IMR-90 (cell line): ENCODE measurements around the gene CHMP1B. TPM values are rescaled to one million over a fixed set of nuclear protein-coding genes. Genes with fewer than 3 reads are reported as not detected.
A peak's percentile ranks its signal among the peaks of the same experiment; 100 is the strongest.

ENCODE experiments used
- ATAC-seq: fragments of 200-7000 bp; cut with Tn5 transposase; 2 replicates; pipeline ENCODE4 v1.9.1; 2020; ENCODE audit warnings: low read depth, mild to moderate bottlenecking, moderate library complexity
- BruUV-seq: library from RNA; stranded (reverse); fragments of 400-500 nt; replicated peaks from 2 replicates; lab custom pipeline; 2021; lab: Mats Ljungman, UMichigan
- CTCF ChIA-PET: fragments of 300-600 bp; formaldehyde crosslinking; extraction: SDS; loops from one replicate; lab custom pipeline; 2021; ENCODE audit warnings: antibody characterized with exemption; lab: Yijun Ruan, JAX
- POLR2A ChIA-PET: fragments of 300-600 bp; sonication (Branson Sonifier 250); formaldehyde crosslinking; loops from one replicate; lab custom pipeline; 2022; ENCODE audit warnings: antibody characterized with exemption; ENCODE audit not compliant: unreplicated experiment; lab: Charles Lee
- DNase-seq: peaks from one replicate; pipeline ENCODE4 v3.0.0; 2013
- H2AFZ ChIP-seq: replicated peaks from 2 replicates; pipeline ENCODE3; 2013; ENCODE audit warnings: low read length, mild to moderate bottlenecking; ENCODE audit not compliant: poor library complexity
- H2AK5ac ChIP-seq: 2 replicates; pipeline ENCODE4 v1.6.1; 2013; ENCODE audit warnings: low read depth, low read length, inconsistent platforms
- H2AK9ac ChIP-seq: replicated peaks from 2 replicates; pipeline ENCODE3; 2013; ENCODE audit warnings: mild to moderate bottlenecking, low read depth, low read length, moderate library complexity; ENCODE audit not compliant: poor library complexity
- H2BK120ac ChIP-seq: 2 replicates; pipeline ENCODE4 v1.6.1; 2013; ENCODE audit warnings: low read depth, low read length, inconsistent platforms
- H2BK15ac ChIP-seq: 3 replicates; pipeline ENCODE4 v1.6.1; 2013; ENCODE audit warnings: low read depth, low read length, inconsistent platforms
- H2BK20ac ChIP-seq: 2 replicates; pipeline ENCODE4 v1.6.1; 2013; ENCODE audit warnings: low read depth, mild to moderate bottlenecking, inconsistent platforms, low read length, moderate library complexity
- H2BK5ac ChIP-seq: 2 replicates; pipeline ENCODE4 v1.6.1; 2013; ENCODE audit warnings: mild to moderate bottlenecking, low read depth, low read length, inconsistent platforms; ENCODE audit not compliant: poor library complexity, severe bottlenecking
- H3K14ac ChIP-seq: replicated peaks from 2 replicates; pipeline ENCODE4 v1.6.1; 2013; ENCODE audit warnings: low read depth, low read length, inconsistent platforms
- H3K18ac ChIP-seq: 2 replicates; pipeline ENCODE4 v1.6.1; 2013; ENCODE audit warnings: low read depth, low read length, control low read depth
- H3K23ac ChIP-seq: 2 replicates; pipeline ENCODE4 v1.6.1; 2013; ENCODE audit warnings: low read depth, low read length, inconsistent platforms
- H3K27ac ChIP-seq: 2 replicates; pipeline ENCODE4 v1.5.1; 2013; ENCODE audit warnings: mild to moderate bottlenecking, control low read depth, low read length; ENCODE audit not compliant: insufficient read depth
- H3K27me3 ChIP-seq: 2 replicates; pipeline ENCODE4 v1.6.1; 2013; ENCODE audit warnings: low read length; ENCODE audit not compliant: control insufficient read depth, insufficient read depth
- H3K36me3 ChIP-seq: 2 replicates; pipeline ENCODE4 v1.6.1; 2013; ENCODE audit warnings: low read length, mixed read lengths; ENCODE audit not compliant: control insufficient read depth, insufficient read depth
- H3K4ac ChIP-seq: 2 replicates; pipeline ENCODE4 v1.6.1; 2013; ENCODE audit warnings: low read depth, low read length, inconsistent platforms
- H3K4me1 ChIP-seq: 2 replicates; pipeline ENCODE4 v1.6.1; 2013; ENCODE audit warnings: low read length, mixed read lengths; ENCODE audit not compliant: control insufficient read depth, insufficient read depth
- H3K4me2 ChIP-seq: 2 replicates; pipeline ENCODE4 v1.6.1; 2013; ENCODE audit warnings: low read depth, mild to moderate bottlenecking, control low read depth, low read length, moderate library complexity
- H3K4me3 ChIP-seq: 2 replicates; pipeline ENCODE4 v1.5.1; 2013; ENCODE audit warnings: low read depth, mild to moderate bottlenecking, control low read depth, low read length, moderate library complexity; ENCODE audit not compliant: insufficient read depth
- H3K56ac ChIP-seq: 2 replicates; pipeline ENCODE4 v1.6.1; 2013; ENCODE audit warnings: low read length, inconsistent platforms; ENCODE audit not compliant: insufficient read depth; ENCODE audit errors: extremely low read depth
- H3K79me1 ChIP-seq, 2 experiments: 2 replicates each; pipeline ENCODE4 v1.6.1; 2013; ENCODE audit warnings: low read length in 2 of 2, inconsistent platforms in 1 of 2, low read depth in 1 of 2
- H3K9ac ChIP-seq: 2 replicates; pipeline ENCODE4 v1.6.1; 2013; ENCODE audit warnings: low read depth, low read length, control low read depth
- H3K9me1 ChIP-seq: 2 replicates; pipeline ENCODE4 v1.6.1; 2013; ENCODE audit warnings: low read length, inconsistent platforms; ENCODE audit not compliant: insufficient read depth
- H3K9me3 ChIP-seq: 2 replicates; pipeline ENCODE4 v1.6.1; 2013; ENCODE audit warnings: low read length; ENCODE audit not compliant: control insufficient read depth, insufficient read depth
- H4K20me1 ChIP-seq: 2 replicates; pipeline ENCODE4 v1.6.1; 2013; ENCODE audit warnings: low read length, inconsistent platforms; ENCODE audit not compliant: insufficient read depth
- H4K5ac ChIP-seq: 2 replicates; pipeline ENCODE4 v1.6.1; 2013; ENCODE audit warnings: mild to moderate bottlenecking, low read depth, low read length, control low read depth
- H4K8ac ChIP-seq, 2 experiments: 2 replicates each; pipeline ENCODE4 v1.6.1; 2013; ENCODE audit warnings: low read depth in 2 of 2, low read length in 2 of 2, control low read depth in 1 of 2, inconsistent platforms in 1 of 2
- H4K91ac ChIP-seq: 2 replicates; pipeline ENCODE4 v1.6.1; 2013; ENCODE audit warnings: low read depth, low read length, inconsistent platforms; ENCODE audit not compliant: insufficient read depth
- MAFK ChIP-seq: IDR thresholded peaks from 2 replicates; pipeline ENCODE4 v1.6.1; 2012; ENCODE audit warnings: low read depth, low read length, improper control_type of control experiment
- WGBS, 2 experiments: methylation state at CpG; one replicate each; pipeline versions ENCODE4 v1.1.5 to v1.1.7; 2013; ENCODE audit warnings: missing lambda C conversion rate in 2 of 2; ENCODE audit not compliant: insufficient read length in 1 of 2; ENCODE audit errors: extremely low coverage in 2 of 2; 5-methylcytosine and 5-hydroxymethylcytosine counted together
- dilution Hi-C: fragments of 300-500 bp; cut with HindIII; formaldehyde crosslinking; loops from one replicate; pipeline ENCODE4 v1.14.3; 2018; ENCODE audit warnings: low sequenced_read_pairs; ENCODE audit not compliant: unreplicated experiment
- in situ Hi-C: fragments of 300-500 bp; cut with MboI; formaldehyde crosslinking; loops from 3 replicates; pipeline ENCODE4 v1.14.3; 2019; ENCODE audit warnings: low sequenced_read_pairs, inconsistent platforms, mixed read lengths
- intact Hi-C: fragments of 100-400 bp; cut with micrococcal nuclease; formaldehyde crosslinking; loops from 2 replicates; pipeline ENCODE4 v1.10.0; 2022
- polyA plus RNA-seq, 3 experiments: library from polyadenylated mRNA; depleted of rRNA; stranded (reverse); fragments of >200 nt; gene quantifications; 2 replicates each; pipeline ENCODE4 v1.2.3, GENCODE V29; 2012; ENCODE audit warnings: low replicate concordance in 1 of 3
- total RNA-seq: library from RNA; depleted of rRNA; stranded (reverse); fragments of >200 nt; gene quantifications from 2 replicates; pipeline ENCODE4 v1.2.3, GENCODE V29; 2012
- TF ChIP-seq, protein P1 (sequence below): fragments of 150-350 bp; IDR thresholded peaks from 2 replicates; pipeline ENCODE4 v1.6.1; 2016; ENCODE audit warnings: low read depth, mild to moderate bottlenecking, low read length, moderate library complexity, borderline replicate concordance

The CHMP1B gene
- total and polyA plus RNA-seq, 2 of the 4 experiments (the other 2 are of a cell fraction): 21.1 to 39.4 TPM

DNA sequence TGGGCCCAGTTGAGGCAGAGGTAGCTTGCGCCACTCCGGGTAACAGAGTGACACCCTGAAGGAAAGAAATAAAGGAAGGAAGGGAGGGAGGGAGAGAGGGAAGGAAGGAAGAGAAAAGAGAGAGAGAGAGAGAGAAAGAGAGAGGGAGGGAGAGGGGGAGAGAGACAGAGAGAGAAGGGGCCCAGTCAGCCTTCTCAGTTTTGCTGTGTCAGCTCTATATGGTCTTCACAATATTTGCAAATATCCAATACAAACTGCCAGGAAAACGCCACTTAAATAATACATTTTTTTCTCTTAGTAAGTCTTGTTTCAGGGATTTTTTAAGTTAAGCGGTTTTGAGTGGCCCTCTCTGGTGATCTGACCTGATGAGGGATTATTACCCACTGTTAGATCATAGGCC lies 5.6 kb upstream of the CHMP1B start:
- Histone ChIP-seq H4K91ac (no peak overlapping the region), H3K4ac (no peak overlapping the region), H3K18ac (no peak overlapping the region), H2AFZ (no peak overlapping the region), H2BK20ac (no peak overlapping the region), H3K79me1 (0 out of 4 replicates have a peak, but pooled peaks cover 0 to 5% of the 10 kb centered on the region in 2 experiments), H3K36me3 (no peaks in the 10 kb centered on the region), H3K56ac (no peak overlapping the region), H2BK15ac (no peak overlapping the region), H2AK5ac (no peak overlapping the region), H3K9me3 (no peaks in the 10 kb centered on the region), H3K9me1 (no peaks in the 10 kb centered on the region), H2BK5ac (no peak overlapping the region), H3K4me3 (no peak overlapping the region), H3K27ac (no peak overlapping the region), H3K4me1 (peaks cover 6% of the 10 kb centered on the region), H3K4me2 (no peak overlapping the region), H4K20me1 (no peaks in the 10 kb centered on the region), H2BK120ac (no peak overlapping the region), H3K14ac (no peak overlapping the region), H2AK9ac (no peak overlapping the region), H4K8ac (no peak overlapping the region), H3K9ac (no peak overlapping the region), H3K27me3 (no peaks in the 10 kb centered on the region), H4K5ac (no peak overlapping the region), H3K23ac (no peak overlapping the region)
- in situ Hi-C loops: no loop called here
- DNase-seq (no peak), ATAC-seq (no peak)
- TF ChIP-seq, protein P1, sequence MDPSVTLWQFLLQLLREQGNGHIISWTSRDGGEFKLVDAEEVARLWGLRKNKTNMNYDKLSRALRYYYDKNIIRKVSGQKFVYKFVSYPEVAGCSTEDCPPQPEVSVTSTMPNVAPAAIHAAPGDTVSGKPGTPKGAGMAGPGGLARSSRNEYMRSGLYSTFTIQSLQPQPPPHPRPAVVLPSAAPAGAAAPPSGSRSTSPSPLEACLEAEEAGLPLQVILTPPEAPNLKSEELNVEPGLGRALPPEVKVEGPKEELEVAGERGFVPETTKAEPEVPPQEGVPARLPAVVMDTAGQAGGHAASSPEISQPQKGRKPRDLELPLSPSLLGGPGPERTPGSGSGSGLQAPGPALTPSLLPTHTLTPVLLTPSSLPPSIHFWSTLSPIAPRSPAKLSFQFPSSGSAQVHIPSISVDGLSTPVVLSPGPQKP: no peak
- TF ChIP-seq MAFK: peak; percentile 93
- no TSS peak for BruUV-seq
- WGBS, 2 experiments: no CpG with 5 or more reads among the region's 4 CpGs
- ChIA-PET POLR2A (no interaction called here), CTCF (interaction anchor here (1.2 kb wide), 1 partner anchor 11 kb away, joined by 3 read pairs; no protein-coding TSS in a partner anchor)
- intact Hi-C loops: no loop called here
- dilution Hi-C loops: no loop called here
